Endodermal cell (in vitro differentiated cells): Measurements from ENCODE around the gene SMIM41. TPM values are rescaled to one million over a fixed set of nuclear protein-coding genes. Genes with fewer than 3 reads are reported as not detected.

ENCODE experiments used
- DNase-seq: peaks from one replicate; pipeline ENCODE4 v3.0.0-alpha.2; 2017
- H3K27ac ChIP-seq: 2 replicates; pipeline ENCODE4 v1.5.1; 2013; ENCODE audit warnings: mild to moderate bottlenecking, low read depth, low read length, moderate library complexity
- H3K27me3 ChIP-seq: 2 replicates; pipeline ENCODE4 v1.6.1; 2013; ENCODE audit warnings: mild to moderate bottlenecking, low read length, moderate library complexity; ENCODE audit not compliant: insufficient read depth, control insufficient read depth, poor library complexity, severe bottlenecking
- H3K36me3 ChIP-seq: 2 replicates; pipeline ENCODE4 v1.7.0; 2013; ENCODE audit warnings: mild to moderate bottlenecking, low read length, moderate library complexity; ENCODE audit not compliant: control insufficient read depth, insufficient read depth
- H3K4me1 ChIP-seq: one replicate; pipeline ENCODE4 v1.7.0; 2013; ENCODE audit warnings: low read length; ENCODE audit not compliant: control insufficient read depth, insufficient read depth
- H3K4me3 ChIP-seq: 2 replicates; pipeline ENCODE4 v1.5.1; 2013; ENCODE audit warnings: mild to moderate bottlenecking, low read length, moderate library complexity
- H3K9ac ChIP-seq: 2 replicates; pipeline ENCODE4 v1.6.1; 2013; ENCODE audit warnings: mild to moderate bottlenecking, low read length, moderate library complexity; ENCODE audit not compliant: poor library complexity, severe bottlenecking; ENCODE audit errors: extremely low read depth
- H3K9me3 ChIP-seq: 2 replicates; pipeline ENCODE4 v1.6.1; 2013; ENCODE audit warnings: mild to moderate bottlenecking, low read length, moderate library complexity; ENCODE audit not compliant: control insufficient read depth
- H3K27ac Mint-ChIP-seq: 2 replicates; pipeline ENCODE4 v1.8.0; 2020; ENCODE audit warnings: mixed read lengths
- H3K27me3 Mint-ChIP-seq: 2 replicates; pipeline ENCODE4 v1.8.0; 2021; ENCODE audit warnings: mild to moderate bottlenecking, mixed read lengths; ENCODE audit not compliant: insufficient read depth
- H3K36me3 Mint-ChIP-seq: 2 replicates; pipeline ENCODE4 v1.8.0; 2020; ENCODE audit warnings: low read depth, mixed read lengths
- H3K4me1 Mint-ChIP-seq: 2 replicates; pipeline ENCODE4 v1.8.0; 2020; ENCODE audit warnings: mixed read lengths
- H3K4me3 Mint-ChIP-seq: 2 replicates; pipeline ENCODE4 v1.8.0; 2020; ENCODE audit warnings: mild to moderate bottlenecking, moderate library complexity, mixed read lengths
- H3K9me3 Mint-ChIP-seq: 2 replicates; pipeline ENCODE4 v1.8.0; 2020; ENCODE audit warnings: mild to moderate bottlenecking, mixed read lengths
- WGBS, 2 experiments: methylation state at CpG; one replicate each; pipeline versions ENCODE4 v1.1.5 to v1.1.7; 2013; ENCODE audit warnings: missing lambda C conversion rate in 2 of 2, mixed read lengths in 1 of 2; ENCODE audit not compliant: insufficient coverage in 1 of 2, insufficient read length in 1 of 2; 5-methylcytosine and 5-hydroxymethylcytosine counted together
- total RNA-seq, 2 donors: library from RNA; stranded (reverse); fragmentation: NEBNext Ultra II Directional in 1 of 2; extraction: Animal tissue kit (Norgen Biotek cat#: 25700) in 1 of 2; gene quantifications; 2 replicates in 1 of 2; 3 replicates in 1 of 2; pipeline ENCODE4 v1.2.1, GENCODE V29; 2021
- TF ChIP-seq, protein P1 (sequence below): fragments of 200-600 bp; sonication (generic); conservative IDR thresholded peaks from 2 replicates; pipeline ENCODE4 v1.5.0; 2021; ENCODE audit warnings: antibody characterized with exemption, mild to moderate bottlenecking

SMIM41 gene
- total RNA-seq, 2 donors from 2014 or later: not detected

- H3K27me3 Mint-ChIP-seq: peaks cover 11% of the 10 kb centered on the region
- H3K36me3 Mint-ChIP-seq: peaks cover 2% of the 10 kb centered on the region
- no peaks in the 10 kb centered on the region for H3K27me3 ChIP-seq
- H3K4me1 Mint-ChIP-seq: peaks cover 27% of the 10 kb centered on the region
- TF ChIP-seq, protein P1, sequence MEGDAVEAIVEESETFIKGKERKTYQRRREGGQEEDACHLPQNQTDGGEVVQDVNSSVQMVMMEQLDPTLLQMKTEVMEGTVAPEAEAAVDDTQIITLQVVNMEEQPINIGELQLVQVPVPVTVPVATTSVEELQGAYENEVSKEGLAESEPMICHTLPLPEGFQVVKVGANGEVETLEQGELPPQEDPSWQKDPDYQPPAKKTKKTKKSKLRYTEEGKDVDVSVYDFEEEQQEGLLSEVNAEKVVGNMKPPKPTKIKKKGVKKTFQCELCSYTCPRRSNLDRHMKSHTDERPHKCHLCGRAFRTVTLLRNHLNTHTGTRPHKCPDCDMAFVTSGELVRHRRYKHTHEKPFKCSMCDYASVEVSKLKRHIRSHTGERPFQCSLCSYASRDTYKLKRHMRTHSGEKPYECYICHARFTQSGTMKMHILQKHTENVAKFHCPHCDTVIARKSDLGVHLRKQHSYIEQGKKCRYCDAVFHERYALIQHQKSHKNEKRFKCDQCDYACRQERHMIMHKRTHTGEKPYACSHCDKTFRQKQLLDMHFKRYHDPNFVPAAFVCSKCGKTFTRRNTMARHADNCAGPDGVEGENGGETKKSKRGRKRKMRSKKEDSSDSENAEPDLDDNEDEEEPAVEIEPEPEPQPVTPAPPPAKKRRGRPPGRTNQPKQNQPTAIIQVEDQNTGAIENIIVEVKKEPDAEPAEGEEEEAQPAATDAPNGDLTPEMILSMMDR: no peak
- peak overlapping the region; percentile 78 for H3K4me3 ChIP-seq
- H3K9ac ChIP-seq: peak overlapping the region; percentile 93
- H3K4me1 ChIP-seq: no peaks in the 10 kb centered on the region
- no peak overlapping the region for H3K27ac ChIP-seq
- peak overlapping the region; percentile 82 for H3K4me3 Mint-ChIP-seq
- H3K9me3 Mint-ChIP-seq: no peaks in the 10 kb centered on the region
- H3K27ac Mint-ChIP-seq: peak overlapping the region; percentile 91
- WGBS, 2 experiments: 31 to 33% methylated on average over 6 to 16 of the region's 16 CpGs
- peaks cover 6% of the 10 kb centered on the region for H3K36me3 ChIP-seq
- DNase-seq: peak; percentile 86
- H3K9me3 ChIP-seq: no peaks in the 10 kb centered on the region
Measured at GRCh38 chr12:52050116-52050757, 29.3 kb upstream of the SMIM41 start.

DNA sequence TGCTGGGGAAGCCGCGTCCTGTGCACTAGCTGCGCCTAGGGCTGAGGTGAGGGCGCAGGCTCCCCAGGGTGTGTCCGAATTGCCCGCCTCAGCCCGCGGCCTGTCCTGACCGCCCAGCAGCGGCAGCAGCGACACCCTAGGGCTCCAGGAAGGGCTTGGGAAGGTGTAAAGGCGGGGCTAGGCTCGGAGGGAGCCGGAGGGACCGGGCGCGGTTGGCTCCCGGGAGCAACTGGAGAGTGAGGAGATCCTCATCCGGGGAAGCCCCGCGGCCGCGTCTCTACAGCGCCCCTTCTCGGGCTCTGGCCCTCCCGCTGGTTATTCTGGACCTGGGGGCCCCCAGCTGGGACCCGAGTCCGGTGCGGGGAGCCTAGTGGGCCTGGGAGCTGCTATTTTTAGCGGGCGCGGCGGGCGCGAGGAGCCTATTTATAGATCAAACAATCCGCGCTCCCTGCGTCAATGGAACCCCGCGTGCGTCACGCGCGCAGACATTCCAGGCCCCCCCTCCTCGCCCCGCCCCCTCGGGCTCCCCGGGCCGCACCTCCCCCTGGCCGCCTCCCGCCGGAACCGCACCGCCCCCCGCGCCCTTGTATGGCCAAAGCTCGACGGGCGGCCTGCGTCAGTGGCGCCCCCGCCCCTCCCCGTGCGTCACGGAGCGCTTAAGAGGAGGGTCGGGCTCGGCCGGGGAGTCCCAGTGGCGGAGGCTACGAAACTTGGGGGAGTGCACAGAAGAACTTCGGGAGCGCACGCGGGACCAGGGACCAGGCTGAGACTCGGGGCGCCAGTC is 28.6 kb upstream of the SMIM41 start, which contains the start of gene NR4A1:
TSS of gene NR4A1 (plus strand) at position 685 of the 784 bp plus-strand sequence. CDS start 2,887 bp downstream, outside the sequence.
- no peaks in the 10 kb centered on the region for H3K4me1 ChIP-seq
- DNase-seq: peak; percentile 98
- peak within 1 kb of the TSS; percentile 97 for H3K27ac Mint-ChIP-seq
- H3K27ac ChIP-seq: peak within 1 kb of the TSS; percentile 63
- H3K9me3 Mint-ChIP-seq: no peaks in the 10 kb centered on the region
- H3K9ac ChIP-seq: peak within 1 kb of the TSS; percentile 93
- H3K36me3 Mint-ChIP-seq: no peaks in the 10 kb centered on the region
- H3K4me1 Mint-ChIP-seq: peaks cover 27% of the 10 kb centered on the region
- H3K27me3 ChIP-seq: no peaks in the 10 kb centered on the region
- TF ChIP-seq, protein P1: peak; percentile 9
- peaks cover 11% of the 10 kb centered on the region for H3K27me3 Mint-ChIP-seq
- peak within 1 kb of the TSS; percentile 89 for H3K4me3 ChIP-seq
- WGBS, 2 experiments: 1 to 2% methylated on average over 27 to 77 of the region's 77 CpGs
- H3K36me3 ChIP-seq: peaks cover 6% of the 10 kb centered on the region
- H3K4me3 Mint-ChIP-seq: peak within 1 kb of the TSS; percentile 82
- no peaks in the 10 kb centered on the region for H3K9me3 ChIP-seq

DNA sequence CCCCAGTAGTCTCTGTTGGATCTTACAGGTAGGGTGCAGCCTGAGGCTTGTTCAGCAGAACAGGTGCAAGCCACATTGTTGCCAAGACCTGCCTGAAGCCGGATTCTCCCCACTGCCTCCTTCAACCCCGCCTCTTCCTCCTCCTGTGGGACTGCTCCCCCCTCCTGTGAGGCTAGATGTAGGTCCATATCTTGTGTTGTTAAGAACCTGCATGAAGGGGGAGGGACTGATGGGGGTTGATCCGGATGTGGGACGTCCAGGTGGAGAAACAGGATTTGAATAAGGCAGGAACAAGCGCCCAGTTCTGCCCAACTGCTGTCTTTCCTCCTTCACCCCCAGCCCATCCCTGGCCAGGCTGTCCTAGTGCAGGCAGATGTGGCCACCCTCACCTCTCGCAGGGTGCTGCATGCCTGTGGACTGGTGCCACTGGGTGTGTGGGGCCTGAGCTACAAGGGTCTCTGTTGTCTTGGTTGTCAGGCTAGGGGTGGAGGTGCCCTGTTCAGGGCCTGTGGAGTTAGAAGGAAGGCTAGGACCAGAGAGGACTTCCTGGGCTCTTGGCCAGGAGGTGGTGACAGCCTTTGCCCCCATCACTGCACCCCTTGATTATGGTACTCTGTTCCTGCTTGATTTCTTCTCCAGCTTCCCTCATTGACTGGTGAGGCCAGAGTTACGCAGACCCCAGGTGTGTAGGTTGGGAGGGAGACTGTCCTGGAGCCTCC is 26.9 kb upstream of the SMIM41 start:
- TF ChIP-seq, protein P1: no peak
- Histone ChIP-seq H3K27ac (no peak overlapping the region), H3K36me3 (peaks cover 17% of the 10 kb centered on the region), H3K9ac (no peak overlapping the region), H3K27me3 (no peaks in the 10 kb centered on the region), H3K4me3 (peak overlapping the region; percentile 89), H3K4me1 (no peaks in the 10 kb centered on the region), H3K9me3 (no peaks in the 10 kb centered on the region)
- Mint-ChIP-seq H3K4me1 (peaks cover 27% of the 10 kb centered on the region), H3K36me3 (peaks cover 13% of the 10 kb centered on the region), H3K27me3 (peaks cover 11% of the 10 kb centered on the region), H3K9me3 (no peaks in the 10 kb centered on the region), H3K4me3 (peak overlapping the region; percentile 82), H3K27ac (no peak overlapping the region)
- 56 to 67% methylated on average over 1 to 7 of the region's 7 CpGs for WGBS, 2 experiments
- DNase-seq: no peak
